Measurements from ENCODE around the gene CBX8. TPM values are rescaled to one million over a fixed set of nuclear protein-coding genes. Genes with fewer than 3 reads are reported as not detected.

Gene CBX8
- total and polyA plus RNA-seq, 2 of the 8 experiments (the other 6 are each of a cell fraction or from before 2014, with no cell fraction given), result 0.09 to 2.1 TPM

- peak overlapping the region; percentile 17 to 62 (median 36); a peak in 7 of 8 replicates for H3K4me3 ChIP-seq (ENCODE audit: extremely low read depth in 1 of 4, insufficient read depth in 2 of 4, low read depth in 3 of 4, low read length in 4 of 4)
- H3K14ac ChIP-seq (ENCODE audit: insufficient read length), result no peak overlapping the region
- no peak overlapping the region for H2BK20ac ChIP-seq (ENCODE audit: low read length)
- H4K20me1 ChIP-seq (replicated peaks in 1 of 2; ENCODE audit: control insufficient read depth in 1 of 2, insufficient read depth in 2 of 2, low read length in 2 of 2), result peaks cover 0 to 11% of the 10 kb centered on the region in 2 experiments
- peak overlapping the region; percentile 79 to 94 for H3K4me2 ChIP-seq (ENCODE audit: insufficient read depth in 1 of 2, low read depth in 2 of 2, low read length in 2 of 2)
- no peak overlapping the region for H3K27ac ChIP-seq (ENCODE audit: low read depth, low read length)
- no peak overlapping the region for H3K18ac ChIP-seq (ENCODE audit: extremely low read depth, low read length)
- peaks cover 11% of the 10 kb centered on the region; the same call in 1 of the 2 replicates for H3K23me2 ChIP-seq (ENCODE audit: low read depth, low read length)
- H2BK5ac ChIP-seq (ENCODE audit: low read depth, low read length), result no peak overlapping the region
- CTCF ChIA-PET (ENCODE audit: partially characterized antibody), result no interaction called here
- H3K4ac ChIP-seq (replicated peaks; ENCODE audit: insufficient read length, low read depth, low read length), result no peak overlapping the region
- no peak overlapping the region for H4K91ac ChIP-seq (replicated peaks; ENCODE audit: insufficient read length, low read length)
- H2BK120ac ChIP-seq (replicated peaks; ENCODE audit: low read depth, low read length), result no peak overlapping the region
- no peak overlapping the region for H2AK5ac ChIP-seq (ENCODE audit: low read depth, low read length)
- H3K79me1 ChIP-seq (ENCODE audit: low read depth, low read length), result no peaks in the 10 kb centered on the region
- no peaks in the 10 kb centered on the region for H3K9me3 ChIP-seq (ENCODE audit: insufficient read depth in 2 of 2, low read depth in 1 of 2, low read length in 1 of 2)
- no peak overlapping the region for H2AFZ ChIP-seq (ENCODE audit: low read length)
- no peak overlapping the region for H4K5ac ChIP-seq (ENCODE audit: insufficient read length, low read depth, low read length)
- POLR2A ChIA-PET (ENCODE audit: partially characterized antibody), result no interaction called here
- WGBS, 2 experiments (ENCODE audit: extremely low coverage in 1 of 2, insufficient coverage in 1 of 2, insufficient read length in 1 of 2, insufficient replicate concordance in 2 of 2, low coverage in 1 of 2, low lambda C conversion rate in 2 of 2, missing lambda C conversion rate in 1 of 2), result 9% methylated on average over 37 of the region's 55 CpGs; no CpG with 5 or more reads in 1 of the 2 experiments
- H3K4me1 ChIP-seq (replicated peaks in 1 of 4; ENCODE audit: control insufficient read depth in 3 of 4, insufficient read depth in 4 of 4, low read length in 3 of 4), result peaks cover 4 to 24% (median 15%) of the 10 kb centered on the region in 4 experiments
- FAIRE-seq, result no peak
- peaks cover 19 to 42% (median 35%) of the 10 kb centered on the region in 4 experiments for H3K27me3 ChIP-seq (replicated peaks in 1 of 4; ENCODE audit: control insufficient read depth in 3 of 4, extremely low read depth in 1 of 4, insufficient read depth in 3 of 4, low read length in 3 of 4)
- DNase-seq (ENCODE audit: low read depth in 1 of 2, low spot score in 2 of 2), result peak in 1 of 2 experiments; percentile 62
- no peak overlapping the region for H2BK15ac ChIP-seq (ENCODE audit: low read length)
- H3K23ac ChIP-seq (ENCODE audit: insufficient read length), result no peak overlapping the region
- H3K79me2 ChIP-seq (ENCODE audit: control insufficient read depth in 1 of 2, insufficient read depth in 2 of 2, low read length in 2 of 2), result no peaks in the 10 kb centered on the region
- peak overlapping the region; percentile 66 for H4K8ac ChIP-seq (ENCODE audit: extremely low read depth, insufficient read depth, low read length)
- H3K56ac ChIP-seq (replicated peaks; ENCODE audit: insufficient read length, low read depth, low read length), result no peak overlapping the region
- no peak overlapping the region for H2BK12ac ChIP-seq (ENCODE audit: low read depth, low read length)
- 0 out of 8 replicates have a peak, but pooled peaks cover 0 to 2% (median 0%) of the 10 kb centered on the region in 4 experiments for H3K36me3 ChIP-seq (ENCODE audit: control insufficient read depth in 2 of 4, insufficient read depth in 4 of 4, low read length in 3 of 4)
- H3K9ac ChIP-seq (replicated peaks in 1 of 4; ENCODE audit: extremely low read depth in 1 of 4, low read depth in 3 of 4, low read length in 3 of 4), result no peak overlapping the region
- TF ChIP-seq SP4 (IDR thresholded peaks at IDR 0.05; ENCODE audit: low read length), result no peak
- TF ChIP-seq EZH2 (IDR thresholded peaks at IDR 0.05; ENCODE audit: low read depth, low read length, severe bottlenecking), result peak; percentile 51
- no peak for TF ChIP-seq PHF8 (conservative IDR thresholded peaks at IDR 0.05; ENCODE audit: low read depth, low read length)
- TF ChIP-seq KDM4A (IDR thresholded peaks at IDR 0.05; ENCODE audit: low read depth, low read length, severe bottlenecking), result peak; percentile 52
- no peak for TF ChIP-seq HDAC6 (IDR thresholded peaks at IDR 0.05; ENCODE audit: low read depth, low read length)
- peak; percentile 75 for TF ChIP-seq SUZ12 (IDR thresholded peaks at IDR 0.05; ENCODE audit: low read length)
- TF ChIP-seq ATF3 (IDR thresholded peaks at IDR 0.05; ENCODE audit: insufficient read depth, low read depth, low read length), result no peak
- no peak for TF ChIP-seq CTCF (IDR thresholded peaks at IDR 0.05; ENCODE audit: control extremely low read depth in 1 of 3, insufficient read depth in 1 of 3, low read depth in 1 of 3, low read length in 3 of 3)
Measured at GRCh38 chr17:79748295-79749099, 48.4 kb downstream of the CBX8 start.

Data from H1 (cell line).